HG03045 (cell line): Measurements from ENCODE around the gene COPS6.
"Not testable (repeated sequence)": the region's sequence is repeated elsewhere in the genome, so short reads cannot be mapped to it uniquely, and the experiment has no call there.

Experiments
- ATAC-seq: cut with Tn5 transposase; IDR thresholded peaks from one replicate; pipeline ENCODE4 v1.9.1; 2021; ENCODE audit warnings: mild to moderate bottlenecking, moderate library complexity; ENCODE audit not compliant: unreplicated experiment

The COPS6 gene

GRCh38 chr7:100126239-100126930 lies 37.6 kb downstream of the COPS6 start:
- peak; percentile 25 for ATAC-seq

GRCh38 chr7:100126931-100127865 lies 38.4 kb downstream of the COPS6 start, which contains the start of gene MBLAC1:
TSS of gene MBLAC1 (plus strand) at chr7:100126967. CDS start at chr7:100127396, 429 bp downstream.
- ATAC-seq: peak; percentile 68

- no peak for ATAC-seq
Measured at GRCh38 chr7:100127866-100128636, 39.3 kb downstream of the COPS6 start.

- ATAC-seq: no peak
Measured at GRCh38 chr7:100128637-100128963, 39.8 kb downstream of the COPS6 start.

GRCh38 chr7:100130220-100130607 lies 41.4 kb downstream of the COPS6 start:
- ATAC-seq: not testable (repeated sequence)

GRCh38 chr7:100130608-100131453 lies 42.1 kb downstream of the COPS6 start:
- ATAC-seq: no peak

GRCh38 chr7:100132126-100132525 lies 43.4 kb downstream of the COPS6 start:
- ATAC-seq: no peak

- ATAC-seq: no peak
Measured at GRCh38 chr7:100132697-100133151, 44.0 kb downstream of the COPS6 start.

- ATAC-seq: no peak
Measured at GRCh38 chr7:100137851-100138760, 49.3 kb downstream of the COPS6 start.

GRCh38 chr7:100141555-100141949 lies 52.8 kb downstream of the COPS6 start:
- no peak for ATAC-seq
